Measurements from ENCODE around the gene ADGRG3.

DNA sequence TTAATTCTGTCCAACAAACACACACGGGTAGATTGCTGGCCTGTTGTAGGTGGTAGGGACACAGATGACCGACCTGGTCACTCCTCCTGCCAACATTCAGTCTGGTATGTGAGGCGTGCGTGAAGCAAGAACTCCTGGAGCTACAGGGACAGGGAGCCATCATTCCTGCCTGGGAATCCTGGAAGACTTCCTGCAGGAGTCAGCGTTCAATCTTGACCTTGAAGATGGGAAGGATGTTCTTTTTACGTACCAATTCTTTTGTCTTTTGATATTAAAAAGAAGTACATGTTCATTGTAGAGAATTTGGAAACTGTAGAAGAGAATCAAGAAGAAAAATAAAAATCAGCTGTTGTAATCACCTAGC is 3.5 kb upstream of the ADGRG3 start:
- TF ChIP-seq EZH2 (optimal IDR thresholded peaks at IDR 0.05; ENCODE audit: low read depth, low read length): no peak
- TF ChIP-seq, protein P1, sequence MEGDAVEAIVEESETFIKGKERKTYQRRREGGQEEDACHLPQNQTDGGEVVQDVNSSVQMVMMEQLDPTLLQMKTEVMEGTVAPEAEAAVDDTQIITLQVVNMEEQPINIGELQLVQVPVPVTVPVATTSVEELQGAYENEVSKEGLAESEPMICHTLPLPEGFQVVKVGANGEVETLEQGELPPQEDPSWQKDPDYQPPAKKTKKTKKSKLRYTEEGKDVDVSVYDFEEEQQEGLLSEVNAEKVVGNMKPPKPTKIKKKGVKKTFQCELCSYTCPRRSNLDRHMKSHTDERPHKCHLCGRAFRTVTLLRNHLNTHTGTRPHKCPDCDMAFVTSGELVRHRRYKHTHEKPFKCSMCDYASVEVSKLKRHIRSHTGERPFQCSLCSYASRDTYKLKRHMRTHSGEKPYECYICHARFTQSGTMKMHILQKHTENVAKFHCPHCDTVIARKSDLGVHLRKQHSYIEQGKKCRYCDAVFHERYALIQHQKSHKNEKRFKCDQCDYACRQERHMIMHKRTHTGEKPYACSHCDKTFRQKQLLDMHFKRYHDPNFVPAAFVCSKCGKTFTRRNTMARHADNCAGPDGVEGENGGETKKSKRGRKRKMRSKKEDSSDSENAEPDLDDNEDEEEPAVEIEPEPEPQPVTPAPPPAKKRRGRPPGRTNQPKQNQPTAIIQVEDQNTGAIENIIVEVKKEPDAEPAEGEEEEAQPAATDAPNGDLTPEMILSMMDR (IDR thresholded peaks at IDR 0.05; ENCODE audit: low read length): no peak

All from MM.1S (cell line).